IMR-90 (cell line): ENCODE results near the gene PTPMT1. TPM values are rescaled to one million over a fixed set of nuclear protein-coding genes. Genes with fewer than 3 reads are reported as not detected.
A peak's percentile ranks its signal among the peaks of the same experiment; 100 is the strongest.
"Not testable (repeated sequence)": the region's sequence is repeated elsewhere in the genome, so short reads cannot be mapped to it uniquely, and the experiment has no call there.

Source experiments
- ATAC-seq: fragments of 200-7000 bp; cut with Tn5 transposase; 2 replicates; pipeline ENCODE4 v1.9.1; 2020; ENCODE audit warnings: low read depth, mild to moderate bottlenecking, moderate library complexity
- BruUV-seq: library from RNA; stranded (reverse); fragments of 400-500 nt; replicated peaks from 2 replicates; lab custom pipeline; 2021; lab: Mats Ljungman, UMichigan
- CTCF ChIA-PET: fragments of 300-600 bp; formaldehyde crosslinking; extraction: SDS; loops from one replicate; lab custom pipeline; 2021; ENCODE audit warnings: antibody characterized with exemption; lab: Yijun Ruan, JAX
- POLR2A ChIA-PET: fragments of 300-600 bp; sonication (Branson Sonifier 250); formaldehyde crosslinking; loops from one replicate; lab custom pipeline; 2022; ENCODE audit warnings: antibody characterized with exemption; ENCODE audit not compliant: unreplicated experiment; lab: Charles Lee
- DNase-seq: peaks from one replicate; pipeline ENCODE4 v3.0.0; 2013
- H2AFZ ChIP-seq: replicated peaks from 2 replicates; pipeline ENCODE3; 2013; ENCODE audit warnings: low read length, mild to moderate bottlenecking; ENCODE audit not compliant: poor library complexity
- H2AK5ac ChIP-seq: 2 replicates; pipeline ENCODE4 v1.6.1; 2013; ENCODE audit warnings: low read depth, low read length, inconsistent platforms
- H2AK9ac ChIP-seq: replicated peaks from 2 replicates; pipeline ENCODE3; 2013; ENCODE audit warnings: mild to moderate bottlenecking, low read depth, low read length, moderate library complexity; ENCODE audit not compliant: poor library complexity
- H2BK120ac ChIP-seq: 2 replicates; pipeline ENCODE4 v1.6.1; 2013; ENCODE audit warnings: low read depth, low read length, inconsistent platforms
- H2BK15ac ChIP-seq: 3 replicates; pipeline ENCODE4 v1.6.1; 2013; ENCODE audit warnings: low read depth, low read length, inconsistent platforms
- H2BK20ac ChIP-seq: 2 replicates; pipeline ENCODE4 v1.6.1; 2013; ENCODE audit warnings: low read depth, mild to moderate bottlenecking, inconsistent platforms, low read length, moderate library complexity
- H2BK5ac ChIP-seq: 2 replicates; pipeline ENCODE4 v1.6.1; 2013; ENCODE audit warnings: mild to moderate bottlenecking, low read depth, low read length, inconsistent platforms; ENCODE audit not compliant: poor library complexity, severe bottlenecking
- H3K14ac ChIP-seq: replicated peaks from 2 replicates; pipeline ENCODE4 v1.6.1; 2013; ENCODE audit warnings: low read depth, low read length, inconsistent platforms
- H3K18ac ChIP-seq: 2 replicates; pipeline ENCODE4 v1.6.1; 2013; ENCODE audit warnings: low read depth, low read length, control low read depth
- H3K23ac ChIP-seq: 2 replicates; pipeline ENCODE4 v1.6.1; 2013; ENCODE audit warnings: low read depth, low read length, inconsistent platforms
- H3K27ac ChIP-seq: 2 replicates; pipeline ENCODE4 v1.5.1; 2013; ENCODE audit warnings: mild to moderate bottlenecking, control low read depth, low read length; ENCODE audit not compliant: insufficient read depth
- H3K27me3 ChIP-seq: 2 replicates; pipeline ENCODE4 v1.6.1; 2013; ENCODE audit warnings: low read length; ENCODE audit not compliant: control insufficient read depth, insufficient read depth
- H3K36me3 ChIP-seq: 2 replicates; pipeline ENCODE4 v1.6.1; 2013; ENCODE audit warnings: low read length, mixed read lengths; ENCODE audit not compliant: control insufficient read depth, insufficient read depth
- H3K4ac ChIP-seq: 2 replicates; pipeline ENCODE4 v1.6.1; 2013; ENCODE audit warnings: low read depth, low read length, inconsistent platforms
- H3K4me1 ChIP-seq: 2 replicates; pipeline ENCODE4 v1.6.1; 2013; ENCODE audit warnings: low read length, mixed read lengths; ENCODE audit not compliant: control insufficient read depth, insufficient read depth
- H3K4me2 ChIP-seq: 2 replicates; pipeline ENCODE4 v1.6.1; 2013; ENCODE audit warnings: low read depth, mild to moderate bottlenecking, control low read depth, low read length, moderate library complexity
- H3K4me3 ChIP-seq: 2 replicates; pipeline ENCODE4 v1.5.1; 2013; ENCODE audit warnings: low read depth, mild to moderate bottlenecking, control low read depth, low read length, moderate library complexity; ENCODE audit not compliant: insufficient read depth
- H3K56ac ChIP-seq: 2 replicates; pipeline ENCODE4 v1.6.1; 2013; ENCODE audit warnings: low read length, inconsistent platforms; ENCODE audit not compliant: insufficient read depth; ENCODE audit errors: extremely low read depth
- H3K79me1 ChIP-seq, 2 experiments: 2 replicates each; pipeline ENCODE4 v1.6.1; 2013; ENCODE audit warnings: low read length in 2 of 2, inconsistent platforms in 1 of 2, low read depth in 1 of 2
- H3K9ac ChIP-seq: 2 replicates; pipeline ENCODE4 v1.6.1; 2013; ENCODE audit warnings: low read depth, low read length, control low read depth
- H3K9me1 ChIP-seq: 2 replicates; pipeline ENCODE4 v1.6.1; 2013; ENCODE audit warnings: low read length, inconsistent platforms; ENCODE audit not compliant: insufficient read depth
- H3K9me3 ChIP-seq: 2 replicates; pipeline ENCODE4 v1.6.1; 2013; ENCODE audit warnings: low read length; ENCODE audit not compliant: control insufficient read depth, insufficient read depth
- H4K20me1 ChIP-seq: 2 replicates; pipeline ENCODE4 v1.6.1; 2013; ENCODE audit warnings: low read length, inconsistent platforms; ENCODE audit not compliant: insufficient read depth
- H4K5ac ChIP-seq: 2 replicates; pipeline ENCODE4 v1.6.1; 2013; ENCODE audit warnings: mild to moderate bottlenecking, low read depth, low read length, control low read depth
- H4K8ac ChIP-seq, 2 experiments: 2 replicates each; pipeline ENCODE4 v1.6.1; 2013; ENCODE audit warnings: low read depth in 2 of 2, low read length in 2 of 2, control low read depth in 1 of 2, inconsistent platforms in 1 of 2
- H4K91ac ChIP-seq: 2 replicates; pipeline ENCODE4 v1.6.1; 2013; ENCODE audit warnings: low read depth, low read length, inconsistent platforms; ENCODE audit not compliant: insufficient read depth
- WGBS, 2 experiments: methylation state at CpG; one replicate each; pipeline versions ENCODE4 v1.1.5 to v1.1.7; 2013; ENCODE audit warnings: missing lambda C conversion rate in 2 of 2; ENCODE audit not compliant: insufficient read length in 1 of 2; ENCODE audit errors: extremely low coverage in 2 of 2; 5-methylcytosine and 5-hydroxymethylcytosine counted together
- dilution Hi-C: fragments of 300-500 bp; cut with HindIII; formaldehyde crosslinking; loops from one replicate; pipeline ENCODE4 v1.14.3; 2018; ENCODE audit warnings: low sequenced_read_pairs; ENCODE audit not compliant: unreplicated experiment
- in situ Hi-C: fragments of 300-500 bp; cut with MboI; formaldehyde crosslinking; loops from 3 replicates; pipeline ENCODE4 v1.14.3; 2019; ENCODE audit warnings: low sequenced_read_pairs, inconsistent platforms, mixed read lengths
- intact Hi-C: fragments of 100-400 bp; cut with micrococcal nuclease; formaldehyde crosslinking; loops from 2 replicates; pipeline ENCODE4 v1.10.0; 2022
- polyA plus RNA-seq, 3 experiments: library from polyadenylated mRNA; depleted of rRNA; stranded (reverse); fragments of >200 nt; gene quantifications; 2 replicates each; pipeline ENCODE4 v1.2.3, GENCODE V29; 2012; ENCODE audit warnings: low replicate concordance in 1 of 3
- total RNA-seq: library from RNA; depleted of rRNA; stranded (reverse); fragments of >200 nt; gene quantifications from 2 replicates; pipeline ENCODE4 v1.2.3, GENCODE V29; 2012

Gene PTPMT1
- total and polyA plus RNA-seq, 2 of the 4 experiments (the other 2 are of a cell fraction): 51.6 to 55.0 TPM

DNA sequence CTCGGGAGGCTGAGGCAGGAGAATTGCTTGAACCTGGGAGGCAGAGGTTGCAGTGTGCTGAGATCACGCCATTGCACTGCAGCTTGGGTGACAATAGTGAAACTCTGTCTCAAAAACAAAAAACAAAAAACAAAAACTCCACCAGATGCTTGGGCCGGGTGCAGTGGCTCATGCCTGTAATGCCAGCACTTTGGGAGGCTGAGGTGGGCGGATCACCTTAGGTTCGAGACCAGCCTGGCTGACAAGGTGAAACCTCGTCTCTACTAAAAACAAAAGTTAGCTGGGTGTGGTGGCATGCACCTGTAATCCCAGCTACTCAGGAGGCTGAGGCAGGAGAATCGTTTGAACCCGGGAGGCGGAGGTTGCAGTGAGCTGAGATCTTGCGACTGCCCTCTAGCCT, 1.0 kb upstream of the PTPMT1 start:
- H3K23ac ChIP-seq, H3K9me3 ChIP-seq, ATAC-seq, H3K9me1 ChIP-seq, H2BK20ac ChIP-seq, H4K20me1 ChIP-seq, H4K91ac ChIP-seq, H3K9ac ChIP-seq, H2AK5ac ChIP-seq, H4K5ac ChIP-seq, BruUV-seq, H3K4me3 ChIP-seq, dilution Hi-C loops, H3K4ac ChIP-seq, H3K4me1 ChIP-seq, H2AFZ ChIP-seq, H2AK9ac ChIP-seq, H2BK120ac ChIP-seq, DNase-seq, in situ Hi-C loops, intact Hi-C loops, H3K14ac ChIP-seq, H3K18ac ChIP-seq, H3K56ac ChIP-seq, H3K27me3 ChIP-seq, H3K36me3 ChIP-seq, H2BK15ac ChIP-seq, H3K27ac ChIP-seq, H2BK5ac ChIP-seq: not testable (repeated sequence)
- H3K79me1 ChIP-seq: peaks cover 18 to 38% of the 10 kb centered on the region in 2 experiments
- peak overlapping the region; percentile 90; the same call in 1 of the 2 replicates for H3K4me2 ChIP-seq
- WGBS, 2 experiments: 100% methylated on average over 3 of the region's 10 CpGs; no CpG with 5 or more reads in 1 of the 2 experiments
- POLR2A ChIA-PET: interaction anchor here (0.6 to 1.1 kb wide), 2 partner anchors 12 to 31 kb away, joined by 3 to 4 read pairs; no protein-coding TSS in a partner anchor
- CTCF ChIA-PET: interaction anchor here (0.8 kb wide), 1 partner anchor 53 kb away, joined by 3 read pairs; no protein-coding TSS in a partner anchor
- H4K8ac ChIP-seq: peak overlapping the region in 1 of 2 experiments; percentile 100; a peak in 1 of 4 replicates
